SIG-M5 treated with dmso at 0.1 percent for 504 hours (cell line): ENCODE measurements around the gene DPM2.
A peak's percentile ranks its signal among the peaks of the same experiment; 100 is the strongest.

Experiments used
- DNase-seq: peaks from one replicate; lab custom pipeline; 2025; ENCODE audit not compliant: unreplicated experiment; lab: John Stamatoyannopoulos, UW

DPM2 gene

DNA sequence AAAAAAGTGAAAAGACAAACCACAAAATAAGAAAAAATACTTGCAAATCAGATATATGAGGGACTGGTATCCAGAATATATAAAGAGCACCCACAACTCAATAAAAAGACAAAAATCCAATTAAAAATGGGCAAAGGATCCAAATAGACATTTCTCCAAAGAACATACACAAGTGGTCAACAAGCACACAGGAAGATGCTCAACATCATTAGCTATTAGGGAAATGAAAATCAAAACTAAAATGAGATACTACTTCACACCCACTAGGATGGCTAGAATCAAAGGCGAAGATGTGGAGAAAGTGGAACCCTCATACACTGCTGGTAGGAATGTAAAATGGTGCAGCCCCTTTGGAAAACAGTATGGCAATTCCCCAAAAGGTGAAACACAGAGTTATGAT, 21.1 kb upstream of the DPM2 start:
- no peak for DNase-seq

DNA sequence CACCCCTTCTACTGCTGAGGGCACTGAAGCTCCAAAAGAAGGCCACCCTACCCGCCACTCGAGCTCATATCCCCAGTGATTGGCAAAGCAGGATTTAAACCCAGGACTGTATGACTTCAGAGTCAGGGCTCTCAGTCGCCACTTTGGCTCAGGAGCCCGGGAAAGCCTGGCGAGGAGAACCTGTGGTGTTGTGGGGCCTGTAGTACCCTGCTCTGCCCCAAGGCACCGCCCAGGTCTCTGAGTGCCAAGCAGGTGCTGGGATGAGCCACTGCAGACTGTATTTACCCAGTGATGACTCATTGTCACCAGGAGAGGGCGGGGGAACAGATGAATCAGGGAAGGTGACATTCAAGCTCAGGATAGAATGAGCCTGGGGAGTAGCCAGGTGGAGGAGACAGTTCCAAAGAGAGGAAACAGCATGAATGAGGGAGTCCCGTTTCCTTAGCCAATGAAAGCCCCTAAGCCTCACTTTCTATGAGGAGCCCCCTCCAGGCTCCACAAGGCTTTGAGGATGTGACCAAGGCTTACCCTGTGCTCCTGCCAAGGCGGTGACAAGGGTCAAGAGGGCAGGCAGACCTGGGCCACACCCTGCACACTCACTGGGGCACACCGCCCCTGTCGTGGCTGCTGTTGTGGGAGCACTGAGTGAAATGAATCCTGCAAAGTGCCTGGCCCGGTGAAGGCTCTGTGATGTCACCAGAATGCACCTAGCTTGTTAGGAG, 17.8 kb upstream of the DPM2 start:
- peak; percentile 68 for DNase-seq

DNA sequence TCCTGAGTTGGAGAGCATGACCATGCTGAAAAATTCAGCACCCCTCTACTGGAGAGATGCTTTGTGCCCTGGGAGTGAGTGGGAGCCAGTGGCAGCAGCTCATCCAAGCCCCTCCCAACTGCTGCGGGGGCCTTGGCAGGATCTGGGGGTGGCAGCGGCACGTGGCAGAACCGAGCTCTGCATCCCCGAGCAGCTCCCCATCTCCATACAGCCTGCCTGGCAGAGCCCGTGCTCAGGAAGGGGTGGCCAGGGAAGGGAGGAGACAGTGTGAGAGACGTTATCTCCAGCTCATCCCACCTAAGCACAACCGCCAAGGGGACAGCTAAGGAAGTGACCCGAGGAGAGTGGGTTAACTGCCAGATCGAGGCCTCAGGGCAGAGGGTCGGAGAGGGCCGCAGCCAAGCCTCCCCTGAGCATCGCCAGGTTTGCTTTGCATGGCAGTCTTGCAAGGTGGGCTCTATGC, 17.2 kb upstream of the DPM2 start:
- DNase-seq = no peak

DNA sequence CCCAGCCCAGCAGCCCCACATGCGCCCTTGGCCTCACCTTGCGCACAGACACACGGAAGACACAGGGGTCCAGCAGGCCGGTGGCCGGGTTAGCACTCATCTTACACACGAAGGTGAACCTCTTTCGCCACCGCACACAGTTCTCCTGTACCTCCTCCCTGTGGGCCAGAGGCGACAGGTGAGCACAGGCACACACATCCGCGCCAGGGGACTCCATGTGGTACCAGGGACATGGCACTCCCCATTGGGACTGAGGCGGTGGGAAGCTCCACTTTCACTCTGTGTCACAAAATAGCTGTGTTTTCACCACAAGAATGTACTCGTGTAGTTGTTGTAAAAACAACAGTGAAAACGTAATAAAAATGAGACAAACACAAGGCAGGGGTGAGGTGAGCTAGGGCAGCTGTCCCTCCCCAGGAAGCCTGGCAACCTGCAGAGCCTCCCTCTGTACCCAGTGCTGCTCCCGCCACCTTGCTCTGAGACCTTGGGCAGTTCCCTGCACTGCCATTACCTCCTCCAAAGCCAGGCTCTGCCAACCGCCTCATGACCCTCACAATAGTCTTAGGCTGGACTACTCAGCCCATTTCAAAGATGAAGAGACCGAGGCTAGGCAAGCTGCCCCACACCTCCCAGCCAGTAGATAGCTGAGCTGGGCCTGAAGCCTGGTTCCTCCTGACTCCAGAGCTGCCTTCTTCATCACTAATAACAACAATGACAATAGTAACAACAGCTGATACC, 16.3 kb upstream of the DPM2 start:
- no peak for DNase-seq

DNA sequence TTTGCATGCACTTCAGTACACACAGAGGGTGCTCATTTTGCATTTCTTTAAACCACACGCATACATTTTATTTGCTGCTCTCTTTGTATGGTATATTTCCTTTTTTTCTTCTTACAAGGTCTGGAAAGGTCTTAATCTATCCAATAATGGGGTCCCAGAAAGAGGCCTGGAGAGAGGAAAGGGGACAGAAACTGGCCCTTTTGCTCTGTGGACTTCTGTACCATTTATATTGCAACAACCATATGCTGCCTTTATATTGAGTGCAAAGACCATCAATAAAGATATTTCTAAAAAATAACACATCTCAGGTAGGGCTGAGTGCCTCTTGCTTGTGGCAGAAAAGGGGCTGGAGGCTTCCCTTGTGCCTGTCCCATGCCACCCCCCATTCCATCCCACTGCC, 15.5 kb upstream of the DPM2 start:
- no peak for DNase-seq

DNA sequence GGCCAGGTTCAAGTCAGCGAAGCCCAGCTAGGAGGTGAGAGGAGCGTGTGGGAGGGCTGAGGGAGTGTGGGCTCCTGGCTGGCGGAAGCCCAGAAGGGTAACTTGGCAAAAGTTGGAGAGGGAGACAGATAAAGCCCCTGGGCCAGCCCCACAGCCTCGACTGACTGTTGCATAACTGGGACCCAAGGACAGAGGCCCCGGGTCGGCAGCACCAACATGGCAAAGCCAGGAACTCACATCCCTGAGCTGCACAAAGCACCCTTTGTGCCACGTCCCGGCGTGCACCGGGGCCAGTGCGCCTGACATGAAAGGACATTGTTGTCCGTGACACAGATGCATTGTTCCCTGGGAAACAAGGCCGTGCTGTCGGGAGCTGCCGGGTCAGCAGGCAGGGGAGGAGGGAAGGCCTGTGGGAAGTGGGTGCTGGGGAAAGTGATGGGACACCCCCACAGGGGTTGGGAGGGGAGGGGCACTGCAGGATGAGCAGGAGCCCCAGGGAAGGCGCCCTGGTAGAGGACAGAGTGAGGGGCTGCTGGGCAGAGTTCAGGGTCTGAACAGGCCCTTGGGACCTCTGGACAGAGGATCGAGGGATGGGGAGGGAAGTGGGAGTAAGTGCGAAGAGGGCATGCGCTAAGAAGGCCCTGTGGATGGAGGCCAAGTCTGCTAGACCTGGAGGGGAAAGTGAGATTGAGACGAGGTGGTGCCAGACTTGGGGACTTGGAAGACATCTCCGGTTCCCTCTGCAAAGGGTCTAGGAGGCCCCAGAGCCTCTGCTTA, 13.0 kb upstream of the DPM2 start:
- no peak for DNase-seq

DNA sequence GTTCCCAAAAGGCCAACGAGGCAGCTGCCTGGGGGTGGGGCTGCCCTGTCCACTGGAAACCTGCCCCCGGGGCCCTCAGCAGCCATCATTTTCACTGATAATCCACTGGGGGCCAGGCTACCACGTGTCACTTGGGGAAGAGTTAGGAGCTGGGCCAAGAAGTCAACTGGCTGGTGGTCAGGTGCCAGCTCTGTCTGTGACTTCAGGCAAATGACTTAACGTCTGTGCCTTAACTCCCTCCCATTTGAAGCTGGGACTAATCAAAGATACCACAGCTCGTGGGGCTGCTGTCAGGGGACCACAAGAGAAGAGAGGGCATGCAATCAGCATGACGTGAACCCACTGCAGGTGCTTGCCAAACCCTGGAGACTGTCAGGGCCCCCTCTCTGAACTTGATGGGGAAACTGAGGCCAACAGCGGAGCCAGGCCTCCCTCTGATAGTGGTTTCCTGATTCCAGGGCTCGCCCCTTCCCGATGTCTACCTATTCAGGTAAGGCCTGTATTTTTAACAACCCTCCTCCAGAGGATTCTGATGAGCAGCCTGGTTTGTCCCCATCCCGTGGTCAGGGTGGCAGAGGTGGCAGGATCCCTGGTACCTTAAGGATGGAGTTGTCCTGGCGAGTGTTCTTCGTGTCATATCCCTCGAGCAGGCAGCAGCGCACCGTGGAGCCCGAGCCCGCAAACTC, 12.3 kb upstream of the DPM2 start:
- no peak for DNase-seq

DNA sequence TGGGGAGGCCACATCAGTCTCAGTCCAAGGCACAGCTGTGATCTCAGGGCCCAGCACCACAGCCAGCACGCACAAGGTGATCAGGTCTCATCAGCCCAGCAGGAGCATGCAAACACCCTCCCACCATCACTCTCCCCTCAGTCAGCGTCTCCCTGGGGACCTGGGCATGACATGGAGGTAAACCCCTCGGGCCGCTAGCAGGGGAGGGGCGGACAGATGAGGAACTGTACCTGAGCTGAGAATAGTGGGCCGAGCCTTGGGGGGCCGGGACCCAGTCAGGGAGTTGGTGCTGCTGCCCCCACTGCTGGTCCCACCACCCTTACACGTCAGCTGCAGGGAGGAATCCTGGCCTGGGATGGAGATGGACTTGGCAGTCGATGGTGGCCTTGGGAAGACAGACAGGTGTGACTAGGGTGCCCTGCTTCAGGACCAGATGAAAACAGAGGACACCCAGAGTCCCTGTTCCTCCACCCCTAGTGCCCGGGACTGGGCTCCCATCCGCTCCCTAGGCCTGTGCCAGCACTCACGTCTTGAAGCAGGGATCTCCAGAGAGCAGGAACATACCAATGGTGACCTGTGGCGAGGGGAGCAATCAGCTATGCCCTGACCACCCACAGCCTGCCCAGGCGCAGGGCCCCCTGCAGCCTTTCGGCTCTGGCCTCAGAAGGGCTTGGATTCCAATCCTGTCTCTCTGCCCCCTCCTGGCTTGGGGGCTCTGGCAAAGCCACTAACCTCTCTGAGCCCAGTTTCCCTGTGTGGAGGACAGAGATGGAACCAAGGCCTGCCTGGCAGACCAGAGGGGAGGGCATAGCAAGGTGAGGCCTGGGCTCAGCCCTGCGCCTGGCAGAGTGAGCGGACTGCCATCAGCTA, 10.4 kb upstream of the DPM2 start:
- DNase-seq = no peak

DNA sequence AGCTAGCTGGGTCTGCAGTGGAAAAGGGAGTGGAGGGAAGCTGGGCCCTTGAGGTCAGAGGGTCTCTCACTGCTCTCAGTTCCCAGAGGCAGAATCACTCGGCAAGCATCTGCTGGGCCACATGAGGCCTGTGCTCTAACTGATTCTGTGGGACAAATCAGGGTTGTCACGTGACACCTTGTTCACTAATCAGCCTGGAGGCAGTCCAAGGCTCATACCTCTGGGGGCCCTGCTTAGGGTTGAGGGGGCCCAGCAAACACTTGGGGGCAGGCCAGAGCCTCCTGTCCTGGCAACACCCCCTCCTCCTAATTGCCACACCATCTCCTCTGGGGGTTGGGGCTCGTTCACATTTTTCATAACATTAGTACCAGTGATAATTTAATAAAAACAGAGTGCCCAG, 9.1 kb upstream of the DPM2 start:
- DNase-seq = no peak

DNA sequence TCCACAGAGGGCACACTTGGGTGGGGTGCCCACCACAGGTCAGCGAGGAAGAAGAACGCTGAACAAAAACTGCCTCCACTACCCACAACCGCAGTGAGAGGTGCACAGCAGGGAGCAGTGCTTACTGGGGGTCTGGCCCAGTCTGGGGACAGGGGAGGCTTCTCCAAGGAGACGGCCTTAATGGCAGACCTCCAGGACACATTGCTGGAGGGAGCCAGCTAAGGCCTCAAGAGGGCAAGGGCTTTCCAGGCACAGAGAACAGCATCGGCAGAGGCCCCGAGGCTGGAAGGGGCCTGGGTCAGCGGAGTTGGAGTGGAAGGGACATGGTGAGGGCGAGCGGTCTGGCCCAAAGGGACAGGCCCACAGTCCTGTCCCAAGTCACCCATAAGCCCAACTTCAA, 8.3 kb upstream of the DPM2 start:
- DNase-seq = no peak

DNA sequence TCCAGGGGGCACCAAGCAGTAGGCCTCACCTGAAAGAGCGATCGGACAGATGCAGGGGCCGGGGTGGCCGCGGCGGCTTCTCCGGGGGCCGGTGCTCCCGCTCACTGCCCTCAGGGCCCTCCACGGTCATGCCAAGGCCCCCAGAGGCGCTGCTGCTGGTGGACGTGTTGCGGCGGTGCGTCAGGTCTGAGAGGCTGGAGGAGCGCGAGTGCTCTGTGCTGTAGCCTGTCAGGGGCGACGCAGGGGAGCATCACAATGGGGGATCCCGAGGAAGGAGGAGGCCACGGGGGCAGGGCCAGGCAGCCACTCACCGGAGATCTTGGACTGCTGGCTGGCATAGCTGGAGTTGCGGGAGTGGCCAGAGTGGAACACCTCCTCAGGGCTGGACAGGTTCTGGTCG, 7.7 kb upstream of the DPM2 start:
- DNase-seq = no peak

DNA sequence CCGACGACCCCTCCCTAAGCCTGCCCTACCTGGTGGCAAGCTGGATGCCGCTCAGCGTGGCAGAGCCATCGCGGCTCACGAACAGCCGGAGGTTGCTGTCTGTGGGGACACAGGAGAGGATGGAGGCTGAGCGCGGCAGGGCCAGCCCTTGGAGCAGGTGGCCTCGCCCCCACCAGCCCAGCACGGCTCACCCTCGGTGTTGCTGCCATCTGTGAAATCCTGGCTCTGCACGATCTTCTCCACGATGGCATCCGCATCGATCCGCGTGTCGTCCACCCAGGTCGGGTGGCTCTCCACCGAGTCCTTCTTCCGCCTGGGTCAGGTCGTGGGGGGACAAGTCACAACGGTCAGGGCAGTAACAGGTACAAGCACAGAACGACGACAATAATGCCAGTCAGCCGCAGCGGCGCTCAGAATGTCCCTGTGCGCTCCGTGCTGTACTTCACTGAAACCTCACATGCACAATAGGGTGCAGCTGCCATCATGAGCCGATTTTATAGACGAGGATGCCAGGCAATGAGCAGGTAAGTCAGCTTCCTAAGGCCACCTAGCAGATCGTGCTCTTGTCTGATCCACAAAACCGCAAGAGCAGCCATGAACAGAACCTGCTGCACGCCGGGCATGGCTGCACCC, 7.0 kb upstream of the DPM2 start:
- no peak for DNase-seq

DNA sequence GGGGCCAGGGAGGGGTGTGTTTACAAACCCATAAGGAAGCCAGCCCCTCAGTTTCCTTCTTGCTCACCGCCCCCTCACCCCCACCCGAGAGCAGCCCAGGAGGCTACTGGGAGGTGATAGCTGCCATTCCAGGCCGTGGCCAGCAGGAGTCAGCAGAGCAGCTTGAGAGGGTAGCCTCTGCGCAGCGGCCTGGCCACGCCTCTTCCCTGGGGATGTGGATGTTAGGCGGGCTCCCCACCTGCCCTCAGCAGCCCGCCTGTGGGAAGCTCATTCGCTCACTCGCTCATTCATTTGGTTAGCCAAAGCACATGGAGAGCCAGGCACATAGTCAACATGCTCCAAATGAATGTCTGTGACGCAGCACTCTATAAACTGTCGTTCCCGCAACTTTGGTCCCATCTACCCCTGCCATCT, 6.1 kb upstream of the DPM2 start:
- DNase-seq = peak; percentile 76

DNA sequence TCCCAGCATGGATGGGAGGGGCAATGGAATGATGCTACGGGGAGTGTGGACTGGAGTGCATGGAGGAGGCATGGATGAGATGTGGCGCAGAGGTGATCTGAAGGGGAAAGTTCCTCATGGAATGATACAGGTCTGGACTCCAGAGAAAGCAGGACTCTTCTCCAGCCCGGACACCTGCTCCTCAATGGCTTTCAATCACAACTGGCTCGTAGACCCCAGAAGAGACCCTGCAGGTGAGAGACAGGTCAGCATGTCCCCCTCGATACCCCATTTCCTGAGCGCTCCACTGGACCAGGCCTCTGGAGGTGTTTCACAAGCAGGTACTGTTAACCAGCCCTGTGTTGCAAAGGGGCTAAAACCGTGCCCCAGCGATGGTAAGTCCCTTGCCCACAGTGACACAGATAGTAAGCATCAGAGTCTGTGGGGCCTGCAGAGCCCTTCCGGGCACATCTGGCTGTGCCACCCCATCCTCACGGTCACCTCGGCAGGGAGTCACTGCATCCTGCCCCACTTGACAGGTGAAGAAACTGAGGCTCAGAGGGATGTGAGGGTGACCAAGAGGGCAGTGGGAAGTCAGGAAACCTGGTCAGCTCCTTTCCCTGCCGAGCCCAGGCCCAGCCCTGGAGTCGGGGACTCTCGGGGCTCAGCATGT, 5.5 kb upstream of the DPM2 start:
- DNase-seq = no peak

DNA sequence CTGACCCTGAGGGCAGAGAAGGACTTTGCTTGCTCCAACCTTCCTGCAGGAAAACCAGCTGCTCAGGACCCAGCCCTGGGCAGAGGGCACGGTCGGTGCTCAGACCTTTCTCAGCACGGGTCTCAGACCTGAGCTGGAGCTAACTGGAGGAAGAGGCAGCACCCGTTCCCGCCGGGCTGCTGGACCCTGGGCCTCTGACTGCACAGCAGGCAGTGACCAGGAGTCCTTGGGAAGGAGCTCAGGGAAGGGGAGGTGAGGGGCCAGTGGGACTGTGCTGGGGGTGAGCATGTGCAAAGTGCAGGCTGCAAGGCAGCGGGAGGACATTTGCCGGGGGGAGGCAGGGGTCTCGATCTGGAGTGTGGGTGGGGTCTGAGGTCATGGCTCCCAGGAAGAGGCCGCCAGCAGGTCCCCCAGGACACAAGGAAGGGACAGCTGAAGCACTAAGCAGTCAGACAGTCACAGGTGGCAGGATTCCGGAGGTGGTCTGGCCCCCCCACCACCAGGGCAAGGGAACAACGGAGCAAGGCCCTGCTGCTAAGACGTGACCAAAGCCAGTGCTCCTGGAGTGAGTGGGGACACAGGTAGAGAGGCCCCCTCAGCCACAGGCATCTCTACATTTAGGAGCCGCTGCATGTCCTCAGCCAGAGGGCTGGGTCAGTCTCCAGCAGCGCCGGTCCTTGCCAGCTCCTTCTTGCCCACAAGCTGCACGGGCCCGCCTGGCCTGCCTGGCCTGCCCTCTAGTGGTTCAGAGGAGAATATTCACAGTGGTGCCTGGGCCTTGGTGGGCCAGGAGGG, 4.8 kb upstream of the DPM2 start:
- peak; percentile 42 for DNase-seq

DNA sequence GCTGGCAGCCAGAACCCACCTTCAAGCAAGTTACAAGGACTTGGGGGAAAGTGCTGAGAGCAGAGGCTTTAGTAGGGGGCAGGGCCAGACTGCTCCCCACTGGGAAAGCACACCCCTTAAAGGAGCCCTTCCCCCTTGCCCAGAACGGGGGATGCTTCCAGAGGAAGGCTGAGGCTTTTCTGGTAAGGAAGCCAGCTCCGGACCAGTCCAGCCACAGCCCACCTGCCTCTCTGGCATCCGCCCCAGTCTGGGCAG, 4.2 kb upstream of the DPM2 start:
- no peak for DNase-seq

DNA sequence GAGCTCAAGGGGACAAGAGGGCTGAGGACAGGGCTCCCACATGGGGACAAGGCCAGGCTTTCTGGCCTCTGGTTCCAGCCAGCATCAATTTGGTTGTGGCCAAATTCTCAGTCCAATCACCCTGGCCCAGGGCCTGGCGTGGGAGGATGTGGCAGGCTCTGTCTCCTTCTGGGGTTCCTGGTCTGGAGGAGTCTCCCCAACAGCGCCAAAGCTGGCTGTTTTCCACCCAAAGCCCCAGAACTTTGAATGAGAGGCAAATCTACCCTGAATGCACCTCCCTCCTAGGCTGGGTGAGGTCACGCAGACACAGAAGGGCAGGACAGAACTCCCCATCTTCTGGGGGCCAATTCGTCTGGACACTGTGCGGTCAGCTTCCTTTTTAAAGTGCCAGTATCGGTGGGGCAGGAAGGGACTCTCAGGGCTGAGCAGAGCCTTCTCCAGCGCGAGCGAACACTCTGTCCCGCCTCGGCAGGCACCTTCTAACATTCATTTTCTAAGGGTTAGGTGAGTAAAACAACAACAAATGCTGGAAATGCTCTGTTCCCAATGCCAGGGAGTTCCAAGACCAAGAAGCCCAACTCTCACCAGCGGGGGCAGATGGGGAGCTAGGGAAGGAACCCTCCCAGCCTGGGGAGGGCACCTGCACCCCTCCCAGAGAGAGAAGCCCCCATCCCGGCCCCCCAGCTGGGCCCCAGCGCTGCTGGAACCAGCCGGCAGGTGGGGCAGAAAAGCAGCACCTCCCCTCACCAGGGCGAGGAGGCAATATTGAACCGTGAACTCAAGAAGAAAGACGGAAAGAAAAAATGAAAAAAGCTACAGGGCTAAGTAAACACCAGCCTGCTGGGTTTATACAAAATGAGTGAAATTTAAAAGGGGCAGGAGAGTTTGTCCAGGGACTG, 3.7 kb upstream of the DPM2 start:
- no peak for DNase-seq

DNA sequence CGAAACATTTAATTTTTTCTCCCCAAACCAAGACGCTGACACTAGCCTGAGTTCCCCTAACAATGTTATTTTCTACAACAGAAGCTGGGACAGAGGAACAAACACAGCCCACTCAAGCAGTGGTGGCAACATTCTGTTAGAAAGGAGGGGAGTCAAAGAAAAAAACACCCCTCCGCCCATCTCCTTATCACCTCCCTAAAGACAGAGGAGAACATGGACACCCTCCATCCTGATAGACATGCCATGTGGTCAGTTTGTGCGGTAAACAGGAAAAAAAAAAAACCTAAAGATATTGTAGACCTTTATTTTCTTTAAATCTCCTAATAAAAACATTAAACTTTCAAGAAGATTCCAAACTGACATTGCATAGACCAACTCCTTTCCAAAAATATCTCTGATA, 2.9 kb upstream of the DPM2 start:
- DNase-seq = no peak
